Measurements from ENCODE around the gene KCNN2.

DNA sequence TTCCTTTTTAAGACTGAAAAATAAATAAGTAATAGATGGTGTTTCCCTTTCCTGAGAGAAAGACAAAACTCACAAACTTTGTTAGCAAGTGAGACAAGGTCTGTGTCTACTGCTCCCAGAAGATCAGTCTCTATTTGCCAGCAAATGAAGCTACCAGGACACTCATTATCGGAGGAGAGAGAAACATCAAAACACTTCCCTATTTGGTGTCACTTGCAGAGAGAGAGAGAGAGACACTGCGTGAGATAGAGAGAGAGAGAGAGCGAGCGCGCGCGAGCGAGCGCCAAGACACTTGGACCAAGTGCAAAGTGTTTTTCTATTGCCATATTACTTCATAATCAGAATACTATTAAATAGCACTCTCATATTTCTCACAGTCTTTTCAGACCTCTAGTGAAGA, 142.7 kb downstream of the KCNN2 start:
- TF ChIP-seq, protein P1, sequence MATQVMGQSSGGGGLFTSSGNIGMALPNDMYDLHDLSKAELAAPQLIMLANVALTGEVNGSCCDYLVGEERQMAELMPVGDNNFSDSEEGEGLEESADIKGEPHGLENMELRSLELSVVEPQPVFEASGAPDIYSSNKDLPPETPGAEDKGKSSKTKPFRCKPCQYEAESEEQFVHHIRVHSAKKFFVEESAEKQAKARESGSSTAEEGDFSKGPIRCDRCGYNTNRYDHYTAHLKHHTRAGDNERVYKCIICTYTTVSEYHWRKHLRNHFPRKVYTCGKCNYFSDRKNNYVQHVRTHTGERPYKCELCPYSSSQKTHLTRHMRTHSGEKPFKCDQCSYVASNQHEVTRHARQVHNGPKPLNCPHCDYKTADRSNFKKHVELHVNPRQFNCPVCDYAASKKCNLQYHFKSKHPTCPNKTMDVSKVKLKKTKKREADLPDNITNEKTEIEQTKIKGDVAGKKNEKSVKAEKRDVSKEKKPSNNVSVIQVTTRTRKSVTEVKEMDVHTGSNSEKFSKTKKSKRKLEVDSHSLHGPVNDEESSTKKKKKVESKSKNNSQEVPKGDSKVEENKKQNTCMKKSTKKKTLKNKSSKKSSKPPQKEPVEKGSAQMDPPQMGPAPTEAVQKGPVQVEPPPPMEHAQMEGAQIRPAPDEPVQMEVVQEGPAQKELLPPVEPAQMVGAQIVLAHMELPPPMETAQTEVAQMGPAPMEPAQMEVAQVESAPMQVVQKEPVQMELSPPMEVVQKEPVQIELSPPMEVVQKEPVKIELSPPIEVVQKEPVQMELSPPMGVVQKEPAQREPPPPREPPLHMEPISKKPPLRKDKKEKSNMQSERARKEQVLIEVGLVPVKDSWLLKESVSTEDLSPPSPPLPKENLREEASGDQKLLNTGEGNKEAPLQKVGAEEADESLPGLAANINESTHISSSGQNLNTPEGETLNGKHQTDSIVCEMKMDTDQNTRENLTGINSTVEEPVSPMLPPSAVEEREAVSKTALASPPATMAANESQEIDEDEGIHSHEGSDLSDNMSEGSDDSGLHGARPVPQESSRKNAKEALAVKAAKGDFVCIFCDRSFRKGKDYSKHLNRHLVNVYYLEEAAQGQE (IDR thresholded peaks at IDR 0.05; ENCODE audit: low read depth, low read length), result no peak
- TF ChIP-seq TAF1 (IDR thresholded peaks at IDR 0.05; ENCODE audit: borderline replicate concordance, low read depth, low read length), result no peak
- TF ChIP-seq NFIC (IDR thresholded peaks at IDR 0.05; ENCODE audit: low read depth, low read length), result no peak
- no peak for TF ChIP-seq ZNF384 (IDR thresholded peaks at IDR 0.05; ENCODE audit: borderline replicate concordance, low read depth, low read length)
- no peak for TF ChIP-seq KDM1A (IDR thresholded peaks at IDR 0.05; ENCODE audit: borderline replicate concordance)
- TF ChIP-seq, protein P2, sequence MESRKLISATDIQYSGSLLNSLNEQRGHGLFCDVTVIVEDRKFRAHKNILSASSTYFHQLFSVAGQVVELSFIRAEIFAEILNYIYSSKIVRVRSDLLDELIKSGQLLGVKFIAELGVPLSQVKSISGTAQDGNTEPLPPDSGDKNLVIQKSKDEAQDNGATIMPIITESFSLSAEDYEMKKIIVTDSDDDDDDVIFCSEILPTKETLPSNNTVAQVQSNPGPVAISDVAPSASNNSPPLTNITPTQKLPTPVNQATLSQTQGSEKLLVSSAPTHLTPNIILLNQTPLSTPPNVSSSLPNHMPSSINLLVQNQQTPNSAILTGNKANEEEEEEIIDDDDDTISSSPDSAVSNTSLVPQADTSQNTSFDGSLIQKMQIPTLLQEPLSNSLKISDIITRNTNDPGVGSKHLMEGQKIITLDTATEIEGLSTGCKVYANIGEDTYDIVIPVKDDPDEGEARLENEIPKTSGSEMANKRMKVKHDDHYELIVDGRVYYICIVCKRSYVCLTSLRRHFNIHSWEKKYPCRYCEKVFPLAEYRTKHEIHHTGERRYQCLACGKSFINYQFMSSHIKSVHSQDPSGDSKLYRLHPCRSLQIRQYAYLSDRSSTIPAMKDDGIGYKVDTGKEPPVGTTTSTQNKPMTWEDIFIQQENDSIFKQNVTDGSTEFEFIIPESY (IDR thresholded peaks at IDR 0.05), result no peak
- TF ChIP-seq TCF3 (IDR thresholded peaks at IDR 0.05; ENCODE audit: borderline replicate concordance, insufficient read depth, low read depth, low read length), result no peak
- no peak for TF ChIP-seq BRCA1 (IDR thresholded peaks at IDR 0.05; ENCODE audit: low read depth, low read length)
- TF ChIP-seq POLR2A (IDR thresholded peaks at IDR 0.05; ENCODE audit: low read depth, low read length), result no peak
- no peak for TF ChIP-seq SIN3A (IDR thresholded peaks at IDR 0.05; ENCODE audit: low read depth, low read length)
- TF ChIP-seq CREB1 (IDR thresholded peaks at IDR 0.05; ENCODE audit: low read depth), result no peak
- no peak for TF ChIP-seq SRF (IDR thresholded peaks at IDR 0.05; ENCODE audit: low read depth in 2 of 2, low read length in 2 of 2)
- TF ChIP-seq, protein P3, sequence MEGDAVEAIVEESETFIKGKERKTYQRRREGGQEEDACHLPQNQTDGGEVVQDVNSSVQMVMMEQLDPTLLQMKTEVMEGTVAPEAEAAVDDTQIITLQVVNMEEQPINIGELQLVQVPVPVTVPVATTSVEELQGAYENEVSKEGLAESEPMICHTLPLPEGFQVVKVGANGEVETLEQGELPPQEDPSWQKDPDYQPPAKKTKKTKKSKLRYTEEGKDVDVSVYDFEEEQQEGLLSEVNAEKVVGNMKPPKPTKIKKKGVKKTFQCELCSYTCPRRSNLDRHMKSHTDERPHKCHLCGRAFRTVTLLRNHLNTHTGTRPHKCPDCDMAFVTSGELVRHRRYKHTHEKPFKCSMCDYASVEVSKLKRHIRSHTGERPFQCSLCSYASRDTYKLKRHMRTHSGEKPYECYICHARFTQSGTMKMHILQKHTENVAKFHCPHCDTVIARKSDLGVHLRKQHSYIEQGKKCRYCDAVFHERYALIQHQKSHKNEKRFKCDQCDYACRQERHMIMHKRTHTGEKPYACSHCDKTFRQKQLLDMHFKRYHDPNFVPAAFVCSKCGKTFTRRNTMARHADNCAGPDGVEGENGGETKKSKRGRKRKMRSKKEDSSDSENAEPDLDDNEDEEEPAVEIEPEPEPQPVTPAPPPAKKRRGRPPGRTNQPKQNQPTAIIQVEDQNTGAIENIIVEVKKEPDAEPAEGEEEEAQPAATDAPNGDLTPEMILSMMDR (IDR thresholded peaks at IDR 0.05 in 2 of 3, conservative IDR thresholded peaks at IDR 0.05 in 1 of 3; ENCODE audit: control insufficient read depth in 2 of 3, extremely low read depth in 1 of 3, insufficient read depth in 1 of 3, low read depth in 3 of 3, low read length in 3 of 3), result no peak
